Vagina (tissue), 2 donors: ENCODE results near the gene FAM162A.

Experiments
- CTCF ChIP-seq, 3 experiments: fragments of 450-650 bp in 2 of 3; fragments of 200-600 bp in 1 of 3; sonication (generic) in 1 of 3; IDR thresholded peaks; one replicate each; pipeline ENCODE4 v1.5.1; 2017 to 2019; ENCODE audit warnings: antibody characterized with exemption in 3 of 3, mild to moderate bottlenecking in 2 of 3, moderate library complexity in 2 of 3
- POLR2AphosphoS5 ChIP-seq, 2 donors: sonication (generic); formaldehyde crosslinking; IDR thresholded peaks; one replicate each; pipeline ENCODE4 v1.9.0; 2017; ENCODE audit warnings: antibody characterized with exemption in 2 of 2, mild to moderate bottlenecking in 2 of 2, low read depth in 1 of 2; ENCODE audit not compliant: insufficient read depth in 1 of 2

- TF ChIP-seq CTCF (IDR thresholded peaks at IDR 0.05) (no peak), POLR2AphosphoS5 (IDR thresholded peaks at IDR 0.05; ENCODE audit: insufficient read depth in 1 of 2, low read depth in 1 of 2) (no peak)
Measured at GRCh38 chr3:122350814-122351418, 33.1 kb upstream of the FAM162A start.
